PC-3 (cell line): ENCODE results near the gene MELK.

Experiments
- EZH2 ChIP-seq: fragments of 300-600 bp; sonication (generic); IDR thresholded peaks from one replicate; pipeline ENCODE4 v1.6.1; 2017; ENCODE audit warnings: antibody characterized with exemption, mild to moderate bottlenecking, low read length; ENCODE audit not compliant: unreplicated experiment
- EZH2phosphoT487 ChIP-seq: fragments of 300-600 bp; sonication (generic); IDR thresholded peaks from 2 replicates; pipeline ENCODE4 v1.6.1; 2018; ENCODE audit warnings: mild to moderate bottlenecking, antibody characterized with exemption, low read length, borderline replicate concordance

DNA sequence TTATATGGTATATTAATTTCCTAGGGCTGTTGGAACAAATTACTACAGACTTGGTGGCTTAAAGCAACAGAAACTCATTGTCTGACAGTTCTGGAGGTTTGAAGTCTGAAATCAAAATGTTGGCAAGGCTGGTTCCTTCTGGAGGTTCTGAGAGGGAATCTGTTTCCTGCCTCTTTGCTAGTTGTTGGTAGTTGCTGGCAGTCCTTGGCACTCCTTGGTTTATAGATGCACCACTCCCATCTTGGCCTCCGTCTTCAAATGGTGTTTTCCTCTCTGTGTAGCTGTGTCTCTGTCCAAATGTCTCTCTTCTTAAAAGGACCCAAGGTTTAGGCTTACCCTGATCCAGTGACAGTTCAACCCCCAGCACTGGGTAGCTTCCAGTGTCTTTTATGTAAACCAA, 17.5 kb downstream of the MELK start:
- TF ChIP-seq EZH2phosphoT487 (no peak), EZH2 (no peak)
